Inflammatory macrophage treated with lipopolysaccharide for 4 hours (primary cell): ENCODE results near the gene SGSH.
"Not testable (repeated sequence)": the region's sequence is repeated elsewhere in the genome, so short reads cannot be mapped to it uniquely, and the experiment has no call there.

ENCODE experiments used
- DNase-seq: peaks from one replicate; pipeline ENCODE4 v3.0.0-alpha.2; 2020

The SGSH gene

GRCh38 chr17:80209765-80210164 is 10.4 kb downstream of the SGSH start:
- DNase-seq = no peak

- DNase-seq = no peak
Measured at GRCh38 chr17:80208050-80208449, 12.1 kb downstream of the SGSH start.

- DNase-seq = no peak
Measured at GRCh38 chr17:80205811-80206210, 14.3 kb downstream of the SGSH start.

GRCh38 chr17:80204626-80205468 is 15.3 kb downstream of the SGSH start:
- no peak for DNase-seq

- no peak for DNase-seq
Measured at GRCh38 chr17:80203471-80203963, 16.6 kb downstream of the SGSH start.

GRCh38 chr17:80202197-80202596 is 17.9 kb downstream of the SGSH start:
- no peak for DNase-seq

GRCh38 chr17:80201446-80201845 is 18.7 kb downstream of the SGSH start:
- no peak for DNase-seq

- DNase-seq = not testable (repeated sequence)
Measured at GRCh38 chr17:80199295-80199694, 20.8 kb downstream of the SGSH start.

GRCh38 chr17:80198144-80198661 is 21.9 kb downstream of the SGSH start:
- no peak for DNase-seq

GRCh38 chr17:80196652-80197051 is 23.5 kb downstream of the SGSH start:
- DNase-seq = peak; percentile 11

- peak; percentile 20 for DNase-seq
Measured at GRCh38 chr17:80195671-80196529, 24.2 kb downstream of the SGSH start.

GRCh38 chr17:80195141-80195540 is 25.0 kb downstream of the SGSH start:
- no peak for DNase-seq

- no peak for DNase-seq
Measured at GRCh38 chr17:80191865-80192661, 28.1 kb downstream of the SGSH start.

- DNase-seq = no peak
Measured at GRCh38 chr17:80191192-80191591, 28.9 kb downstream of the SGSH start.

- no peak for DNase-seq
Measured at GRCh38 chr17:80190716-80191115, 29.4 kb downstream of the SGSH start.

GRCh38 chr17:80189611-80190010 is 30.5 kb downstream of the SGSH start:
- no peak for DNase-seq

GRCh38 chr17:80187515-80187941 is 32.6 kb downstream of the SGSH start:
- DNase-seq = no peak

- DNase-seq = no peak
Measured at GRCh38 chr17:80187090-80187489, 33.0 kb downstream of the SGSH start.

GRCh38 chr17:80185968-80186367 is 34.2 kb downstream of the SGSH start:
- no peak for DNase-seq

GRCh38 chr17:80184423-80184714 is 35.8 kb downstream of the SGSH start:
- DNase-seq = no peak

- no peak for DNase-seq
Measured at GRCh38 chr17:80183581-80184422, 36.3 kb downstream of the SGSH start.

- DNase-seq = no peak
Measured at GRCh38 chr17:80182845-80183223, 37.3 kb downstream of the SGSH start.
